ENCODE data around the gene OR6C75.
"Not testable (repeated sequence)": the region's sequence is repeated elsewhere in the genome, so short reads cannot be mapped to it uniquely, and the experiment has no call there.

DNA sequence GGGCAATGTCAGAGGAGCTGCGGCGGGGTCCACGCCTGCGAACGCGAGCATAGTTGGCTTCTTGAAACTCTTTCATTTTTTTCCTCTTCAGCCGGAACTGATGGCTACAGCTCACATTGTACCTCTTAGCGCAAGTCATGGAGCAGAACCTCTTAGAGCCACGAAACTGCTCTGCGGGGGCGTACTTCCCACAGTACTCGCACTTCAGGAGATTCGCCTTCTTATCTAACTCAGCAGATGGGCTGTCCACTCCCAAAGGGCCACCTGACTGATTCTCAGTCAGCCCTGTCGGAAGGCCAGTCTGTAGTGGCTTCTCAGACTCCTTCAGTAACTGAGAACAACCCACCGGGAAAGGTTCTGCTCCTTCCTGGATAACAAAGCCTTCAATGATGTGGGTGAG lies 49.4 kb downstream of the OR6C75 start:
- TF ChIP-seq, protein P1, sequence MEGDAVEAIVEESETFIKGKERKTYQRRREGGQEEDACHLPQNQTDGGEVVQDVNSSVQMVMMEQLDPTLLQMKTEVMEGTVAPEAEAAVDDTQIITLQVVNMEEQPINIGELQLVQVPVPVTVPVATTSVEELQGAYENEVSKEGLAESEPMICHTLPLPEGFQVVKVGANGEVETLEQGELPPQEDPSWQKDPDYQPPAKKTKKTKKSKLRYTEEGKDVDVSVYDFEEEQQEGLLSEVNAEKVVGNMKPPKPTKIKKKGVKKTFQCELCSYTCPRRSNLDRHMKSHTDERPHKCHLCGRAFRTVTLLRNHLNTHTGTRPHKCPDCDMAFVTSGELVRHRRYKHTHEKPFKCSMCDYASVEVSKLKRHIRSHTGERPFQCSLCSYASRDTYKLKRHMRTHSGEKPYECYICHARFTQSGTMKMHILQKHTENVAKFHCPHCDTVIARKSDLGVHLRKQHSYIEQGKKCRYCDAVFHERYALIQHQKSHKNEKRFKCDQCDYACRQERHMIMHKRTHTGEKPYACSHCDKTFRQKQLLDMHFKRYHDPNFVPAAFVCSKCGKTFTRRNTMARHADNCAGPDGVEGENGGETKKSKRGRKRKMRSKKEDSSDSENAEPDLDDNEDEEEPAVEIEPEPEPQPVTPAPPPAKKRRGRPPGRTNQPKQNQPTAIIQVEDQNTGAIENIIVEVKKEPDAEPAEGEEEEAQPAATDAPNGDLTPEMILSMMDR (IDR thresholded peaks at IDR 0.05): not testable (repeated sequence)
- not testable (repeated sequence) for TF ChIP-seq EP300 (IDR thresholded peaks at IDR 0.05)
